Coronary artery (tissue), 2 donors: ENCODE data around the gene ZFHX3.

Source experiments
- DNase-seq: peaks from one replicate; pipeline ENCODE4 v3.0.0-alpha.2; 2017; ENCODE audit warnings: low spot score
- H3K27ac ChIP-seq, 2 donors: fragments of 200-600 bp; sonication (generic); one replicate each; pipeline ENCODE4 v1.5.1; 2016 to 2019
- H3K4me3 ChIP-seq: fragments of 200-600 bp; sonication (generic); 2 replicates; pipeline ENCODE4 v1.5.1; 2016; ENCODE audit warnings: mild to moderate bottlenecking, moderate library complexity
- TF ChIP-seq, protein P1 (sequence below): fragments of 200-600 bp; sonication (generic); IDR thresholded peaks from one replicate; pipeline ENCODE4 v1.5.1; 2019; ENCODE audit warnings: antibody characterized with exemption

Gene ZFHX3

DNA sequence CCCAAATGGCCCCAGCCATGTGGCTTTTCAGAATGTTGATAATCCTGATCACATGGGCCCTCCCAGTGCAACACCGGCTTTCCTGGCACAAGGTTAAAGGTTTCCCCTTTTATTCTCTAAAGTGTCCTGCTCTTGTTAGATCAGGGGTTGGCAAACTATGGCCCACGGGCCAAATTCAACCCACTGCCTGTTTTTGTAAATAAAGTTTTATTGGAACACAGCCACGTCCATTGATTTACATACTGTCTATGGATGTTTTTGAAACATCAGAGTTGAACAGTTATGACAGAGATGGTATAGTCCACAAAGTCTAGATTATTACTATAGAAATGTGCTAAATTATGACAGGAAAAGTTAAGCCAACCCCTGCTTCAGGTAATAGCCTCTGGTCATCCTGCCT is 157.3 kb downstream of the ZFHX3 start:
- DNase-seq = no peak
- Histone ChIP-seq H3K27ac (no peak overlapping the region), H3K4me3 (no peak overlapping the region)
- TF ChIP-seq, protein P1, sequence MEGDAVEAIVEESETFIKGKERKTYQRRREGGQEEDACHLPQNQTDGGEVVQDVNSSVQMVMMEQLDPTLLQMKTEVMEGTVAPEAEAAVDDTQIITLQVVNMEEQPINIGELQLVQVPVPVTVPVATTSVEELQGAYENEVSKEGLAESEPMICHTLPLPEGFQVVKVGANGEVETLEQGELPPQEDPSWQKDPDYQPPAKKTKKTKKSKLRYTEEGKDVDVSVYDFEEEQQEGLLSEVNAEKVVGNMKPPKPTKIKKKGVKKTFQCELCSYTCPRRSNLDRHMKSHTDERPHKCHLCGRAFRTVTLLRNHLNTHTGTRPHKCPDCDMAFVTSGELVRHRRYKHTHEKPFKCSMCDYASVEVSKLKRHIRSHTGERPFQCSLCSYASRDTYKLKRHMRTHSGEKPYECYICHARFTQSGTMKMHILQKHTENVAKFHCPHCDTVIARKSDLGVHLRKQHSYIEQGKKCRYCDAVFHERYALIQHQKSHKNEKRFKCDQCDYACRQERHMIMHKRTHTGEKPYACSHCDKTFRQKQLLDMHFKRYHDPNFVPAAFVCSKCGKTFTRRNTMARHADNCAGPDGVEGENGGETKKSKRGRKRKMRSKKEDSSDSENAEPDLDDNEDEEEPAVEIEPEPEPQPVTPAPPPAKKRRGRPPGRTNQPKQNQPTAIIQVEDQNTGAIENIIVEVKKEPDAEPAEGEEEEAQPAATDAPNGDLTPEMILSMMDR = no peak

DNA sequence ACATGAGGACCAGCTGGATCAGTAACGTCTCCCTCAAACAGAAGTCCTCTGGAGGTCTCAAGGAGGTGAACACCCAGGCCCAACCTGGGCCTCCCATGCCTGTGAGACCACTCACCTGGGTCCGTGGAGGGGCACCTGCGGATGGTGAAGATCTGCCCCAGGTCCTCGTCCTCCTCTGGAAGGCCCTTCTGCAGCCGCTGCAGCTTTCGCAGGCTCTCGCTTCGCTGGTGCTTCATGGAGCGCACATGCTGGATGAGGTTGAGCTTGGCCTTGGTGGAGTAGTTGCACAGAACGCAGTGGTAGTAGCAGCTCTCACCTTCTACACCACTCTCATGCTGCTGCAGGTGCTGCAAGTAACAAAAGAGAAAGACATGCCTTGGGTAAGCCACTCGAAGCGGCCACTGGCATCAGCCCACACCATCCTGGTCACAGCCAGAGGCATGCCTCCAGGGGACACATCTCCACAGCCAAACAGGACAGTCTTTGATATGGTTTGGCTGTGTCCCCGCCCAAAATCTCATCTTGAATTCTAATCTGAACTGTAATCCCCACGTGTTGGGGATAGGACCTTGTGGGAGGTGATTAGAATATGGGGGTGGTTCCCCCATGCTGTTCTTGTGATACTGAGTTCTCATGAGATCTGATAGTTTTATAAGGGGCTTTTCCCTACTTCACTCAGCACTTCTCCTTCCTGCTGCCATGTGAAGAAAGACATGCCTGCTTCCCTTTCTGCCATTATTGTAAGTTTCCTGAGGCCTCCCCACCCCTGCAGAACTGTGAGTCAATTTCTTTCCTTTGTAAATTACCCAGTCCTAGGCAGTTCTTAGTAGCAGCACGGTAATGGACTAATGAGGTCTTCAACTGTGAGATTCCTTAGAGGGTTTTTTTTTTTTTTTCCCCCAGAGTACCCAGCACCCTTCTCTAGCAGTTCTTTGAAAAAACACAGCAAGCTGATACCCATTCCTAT is 158.0 kb downstream of the ZFHX3 start:
- TF ChIP-seq, protein P1 = no peak
- no peak for DNase-seq
- H3K27ac ChIP-seq = no peak overlapping the region
- no peak overlapping the region for H3K4me3 ChIP-seq

DNA sequence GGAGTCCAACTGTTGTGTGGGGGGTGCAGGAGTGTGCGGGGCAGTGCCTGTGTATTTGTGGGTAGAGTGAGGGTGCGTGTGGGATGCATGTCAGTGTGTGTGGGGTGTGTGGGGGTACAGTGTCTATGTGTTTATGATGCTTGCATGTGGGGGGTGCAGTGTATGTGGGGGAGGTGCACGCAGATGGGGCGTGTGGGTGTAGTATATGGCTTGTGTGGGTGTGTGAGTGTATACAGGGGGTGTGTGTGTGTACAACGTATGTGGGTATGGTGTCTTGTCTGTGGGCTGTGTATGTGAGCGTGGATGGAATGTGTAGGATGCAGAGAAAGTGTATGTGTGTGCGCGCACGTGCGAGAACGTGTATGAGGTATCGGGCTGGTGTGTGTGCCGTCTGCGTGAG is 160.4 kb downstream of the ZFHX3 start:
- DNase-seq = no peak
- H3K4me3 ChIP-seq = no peak overlapping the region
- TF ChIP-seq, protein P1 = no peak
- H3K27ac ChIP-seq = no peak overlapping the region

DNA sequence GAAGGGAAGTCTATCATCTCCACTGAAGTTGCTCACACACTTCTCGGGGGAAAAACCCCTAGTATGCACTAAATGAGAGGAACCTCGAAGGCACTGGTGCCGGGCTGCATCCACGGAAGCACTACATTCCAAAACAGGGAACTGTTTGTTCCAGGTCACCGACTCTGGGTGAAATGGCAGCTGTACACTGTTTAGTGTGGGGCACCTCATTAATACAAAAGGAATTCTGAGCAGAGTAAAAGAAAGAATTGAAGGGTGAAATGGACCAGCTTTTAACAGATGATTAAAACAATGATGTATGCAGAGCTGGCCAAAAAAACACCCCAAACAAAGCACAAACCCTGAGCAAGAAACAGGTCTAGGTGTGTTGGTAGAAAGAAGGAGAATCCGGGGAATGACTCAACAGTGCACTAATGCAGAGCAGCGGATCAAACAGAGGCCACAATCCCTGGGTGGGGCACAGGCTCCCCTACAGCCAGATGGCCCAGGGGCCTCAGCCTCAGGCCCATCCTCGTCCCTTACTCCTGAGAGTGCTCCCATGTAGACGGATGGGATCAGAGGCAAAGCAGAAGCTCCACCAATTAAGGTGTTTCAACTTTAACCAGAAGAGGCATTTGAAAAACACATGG is 161.5 kb downstream of the ZFHX3 start:
- DNase-seq = no peak
- Histone ChIP-seq H3K4me3 (no peak overlapping the region), H3K27ac (no peak overlapping the region)
- TF ChIP-seq, protein P1 = no peak

DNA sequence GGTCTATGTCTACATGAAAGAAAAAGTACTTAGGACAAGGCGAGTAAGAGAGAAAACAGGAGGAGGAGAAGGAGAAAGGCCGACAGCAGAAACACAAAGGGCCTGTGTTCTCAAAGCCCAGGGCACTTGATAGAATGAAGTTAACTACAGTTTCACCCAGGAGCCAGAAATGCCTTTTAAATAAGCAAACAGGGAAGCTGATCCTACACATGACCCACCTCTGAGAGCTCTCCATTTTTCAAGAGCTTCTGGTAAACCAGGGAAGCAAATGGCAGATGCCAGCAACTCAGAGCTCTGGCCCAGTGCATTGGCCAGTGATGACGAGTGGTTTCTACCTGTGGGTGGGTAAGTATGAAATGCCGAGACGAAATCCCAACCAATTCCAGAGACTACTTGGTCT is 163.4 kb downstream of the ZFHX3 start:
- H3K27ac ChIP-seq = no peak overlapping the region
- no peak overlapping the region for H3K4me3 ChIP-seq
- TF ChIP-seq, protein P1 = no peak
- no peak for DNase-seq

DNA sequence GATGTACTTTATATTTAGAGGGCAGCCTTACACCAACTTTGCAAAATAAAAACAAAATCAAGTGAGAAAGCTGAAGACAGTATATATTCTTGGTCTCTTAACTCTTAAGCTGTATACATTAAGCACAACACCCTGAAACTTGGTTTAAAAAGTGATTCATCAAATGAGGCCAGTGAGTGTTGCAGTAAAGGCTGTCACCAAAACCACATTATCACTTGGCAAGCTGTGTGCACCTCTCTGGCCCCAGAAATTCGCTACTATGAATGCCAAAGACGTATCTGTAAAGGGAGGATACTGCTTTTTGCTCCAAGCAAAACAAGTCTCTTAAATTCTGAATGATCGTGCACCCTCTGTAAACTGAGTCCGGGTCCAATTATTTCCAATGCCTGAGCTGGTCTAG is 163.9 kb downstream of the ZFHX3 start:
- TF ChIP-seq, protein P1 = no peak
- no peak for DNase-seq
- no peak overlapping the region for H3K27ac ChIP-seq
- H3K4me3 ChIP-seq = no peak overlapping the region
